Suprapubic skin (tissue), 4 donors: ENCODE results near the gene DUOXA1. TPM values are rescaled to one million over a fixed set of nuclear protein-coding genes. Genes with fewer than 3 reads are reported as not detected.
A peak's percentile ranks its signal among the peaks of the same experiment; 100 is the strongest.

Experiments used
- DNase-seq, 2 donors: peaks; one replicate each; pipeline ENCODE4 v3.0.0-alpha.2; 2019; ENCODE audit warnings: low spot score in 2 of 2
- H3K27ac ChIP-seq: fragments of 200-600 bp; sonication (generic); one replicate; pipeline ENCODE4 v1.5.1; 2019
- H3K27me3 ChIP-seq: fragments of 200-600 bp; sonication (generic); one replicate; pipeline ENCODE4 v1.5.1; 2019
- H3K36me3 ChIP-seq: fragments of 200-600 bp; sonication (generic); one replicate; pipeline ENCODE4 v1.5.1; 2019
- H3K4me1 ChIP-seq: fragments of 200-600 bp; sonication (generic); one replicate; pipeline ENCODE4 v1.5.1; 2019
- H3K4me3 ChIP-seq: fragments of 200-600 bp; sonication (generic); one replicate; pipeline ENCODE4 v1.5.1; 2019; ENCODE audit warnings: mild to moderate bottlenecking
- H3K9me3 ChIP-seq: fragments of 200-600 bp; sonication (generic); one replicate; pipeline ENCODE4 v1.5.1; 2019
- EP300 ChIP-seq: sonication (generic); formaldehyde crosslinking; IDR thresholded peaks from one replicate; pipeline ENCODE4 v1.6.1; 2017; ENCODE audit warnings: antibody characterized with exemption
- POLR2A ChIP-seq, 2 donors: fragments of 450-650 bp; IDR thresholded peaks; one replicate each; pipeline ENCODE4 v1.6.1; 2017; ENCODE audit warnings: antibody characterized with exemption in 2 of 2, mild to moderate bottlenecking in 2 of 2, moderate library complexity in 2 of 2
- POLR2AphosphoS5 ChIP-seq, 3 donors: sonication (generic); formaldehyde crosslinking; IDR thresholded peaks; one replicate each; pipeline ENCODE4 v1.6.1; 2017; ENCODE audit warnings: antibody characterized with exemption in 3 of 3
- WGBS: methylation state at CpG from one replicate; pipeline ENCODE4 v1.1.5; 2018; 5-methylcytosine and 5-hydroxymethylcytosine counted together
- total RNA-seq, 4 donors: library from RNA; depleted of rRNA; stranded (reverse); fragments of >200 nt; gene quantifications; one replicate each; pipeline ENCODE4 v1.1.0, GENCODE V29; 2016
- TF ChIP-seq, protein P1 (sequence below), 2 donors: fragments of 200-600 bp in 1 of 2; fragments of 450-650 bp in 1 of 2; sonication (generic) in 1 of 2; IDR thresholded peaks; one replicate each; pipeline ENCODE4 v1.5.1; 2016 to 2019; ENCODE audit warnings: antibody characterized with exemption in 2 of 2, mild to moderate bottlenecking in 1 of 2, moderate library complexity in 1 of 2

DUOXA1 gene
- total RNA-seq, 4 donors from 2014 or later, result 65.6 to 178 (median 89.6) TPM

DNA sequence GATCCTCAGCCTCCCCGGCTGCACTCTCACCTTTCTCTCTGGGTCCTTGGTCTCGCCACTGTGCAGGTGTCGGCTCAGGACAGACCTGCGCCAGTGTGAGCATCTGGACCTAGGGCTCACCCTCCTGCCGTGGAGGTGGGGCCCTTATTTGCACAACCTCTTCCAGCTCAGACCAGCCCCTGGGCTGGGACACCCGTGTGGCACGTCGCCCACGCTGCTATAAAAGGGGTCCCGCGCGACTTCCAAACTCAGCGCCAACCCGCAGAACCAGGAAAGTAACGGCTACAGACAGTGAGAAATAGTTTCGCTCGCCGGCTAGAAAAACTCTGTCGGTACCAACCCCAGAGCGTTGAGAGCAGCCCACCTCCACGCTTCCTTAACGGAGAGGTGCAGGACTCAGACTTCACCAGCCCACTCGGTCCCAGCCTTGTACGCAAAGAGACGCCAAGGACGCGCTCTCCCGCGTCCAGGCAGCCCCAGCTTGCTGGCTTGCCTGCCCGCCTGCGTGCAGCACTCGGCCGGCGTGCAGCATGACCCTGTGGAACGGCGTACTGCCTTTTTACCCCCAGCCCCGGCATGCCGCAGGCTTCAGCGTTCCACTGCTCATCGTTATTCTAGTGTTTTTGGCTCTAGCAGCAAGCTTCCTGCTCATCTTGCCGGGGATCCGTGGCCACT lies 15.5 kb downstream of the DUOXA1 start, which contains the start of the genes DUOX2 and DUOXA2:
TSS of gene DUOX2 (minus strand) at position 97 of the 675 bp plus-strand sequence. CDS start 761 bp downstream, outside the sequence.
TSS of gene DUOXA2 (plus strand) at position 251 of the 675 bp plus-strand sequence. CDS start at position 531, 280 bp downstream.
- peak within 1 kb of the TSS; percentile 30 for H3K4me3 ChIP-seq
- no peak within 1 kb of the TSS for H3K27ac ChIP-seq
- H3K4me1 ChIP-seq, result peaks cover 52% of the 10 kb centered on the region
- H3K9me3 ChIP-seq, result no peaks in the 10 kb centered on the region
- DNase-seq, result no peak
- no peaks in the 10 kb centered on the region for H3K36me3 ChIP-seq
- TF ChIP-seq, protein P1, sequence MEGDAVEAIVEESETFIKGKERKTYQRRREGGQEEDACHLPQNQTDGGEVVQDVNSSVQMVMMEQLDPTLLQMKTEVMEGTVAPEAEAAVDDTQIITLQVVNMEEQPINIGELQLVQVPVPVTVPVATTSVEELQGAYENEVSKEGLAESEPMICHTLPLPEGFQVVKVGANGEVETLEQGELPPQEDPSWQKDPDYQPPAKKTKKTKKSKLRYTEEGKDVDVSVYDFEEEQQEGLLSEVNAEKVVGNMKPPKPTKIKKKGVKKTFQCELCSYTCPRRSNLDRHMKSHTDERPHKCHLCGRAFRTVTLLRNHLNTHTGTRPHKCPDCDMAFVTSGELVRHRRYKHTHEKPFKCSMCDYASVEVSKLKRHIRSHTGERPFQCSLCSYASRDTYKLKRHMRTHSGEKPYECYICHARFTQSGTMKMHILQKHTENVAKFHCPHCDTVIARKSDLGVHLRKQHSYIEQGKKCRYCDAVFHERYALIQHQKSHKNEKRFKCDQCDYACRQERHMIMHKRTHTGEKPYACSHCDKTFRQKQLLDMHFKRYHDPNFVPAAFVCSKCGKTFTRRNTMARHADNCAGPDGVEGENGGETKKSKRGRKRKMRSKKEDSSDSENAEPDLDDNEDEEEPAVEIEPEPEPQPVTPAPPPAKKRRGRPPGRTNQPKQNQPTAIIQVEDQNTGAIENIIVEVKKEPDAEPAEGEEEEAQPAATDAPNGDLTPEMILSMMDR (IDR thresholded peaks at IDR 0.05), result no peak
- TF ChIP-seq POLR2A (IDR thresholded peaks at IDR 0.05), result no peak
- TF ChIP-seq EP300, result no peak
- no peak for TF ChIP-seq POLR2AphosphoS5 (IDR thresholded peaks at IDR 0.05)
- WGBS, result 2% methylated on average over 31 of the region's 42 CpGs
- H3K27me3 ChIP-seq, result peaks cover 83% of the 10 kb centered on the region

DNA sequence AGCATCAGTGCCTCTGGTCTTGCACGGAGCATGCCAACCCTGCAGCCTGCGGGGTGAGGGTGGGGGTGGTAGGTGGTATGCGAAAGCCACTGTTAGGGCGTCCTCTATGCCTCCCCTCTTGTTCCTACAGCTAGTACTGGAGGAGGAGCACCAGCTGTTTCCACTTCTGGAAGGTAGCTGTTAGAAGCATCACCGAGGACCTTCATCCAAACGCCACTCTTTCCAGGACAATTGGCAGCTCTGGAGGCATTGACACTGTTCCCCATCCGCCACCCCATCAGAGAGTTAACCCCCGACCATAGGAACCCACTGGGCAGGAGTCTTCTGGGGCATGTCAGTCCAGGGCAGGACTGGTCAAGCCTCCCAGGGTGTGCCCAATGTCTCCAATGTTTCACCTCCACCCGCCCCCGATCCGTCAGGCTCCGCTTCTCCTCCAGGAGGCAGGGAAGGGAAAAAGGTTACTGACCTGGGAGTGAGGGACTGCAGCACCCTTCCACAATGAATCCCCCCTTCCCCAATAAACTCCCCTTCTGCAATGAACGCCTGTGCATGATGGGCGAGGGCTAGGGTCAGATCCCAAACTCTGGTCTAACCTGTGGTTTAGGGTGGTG lies 16.2 kb downstream of the DUOXA1 start:
- no peak overlapping the region for H3K4me3 ChIP-seq
- DNase-seq, result no peak
- peaks cover 90% of the 10 kb centered on the region for H3K27me3 ChIP-seq

DNA sequence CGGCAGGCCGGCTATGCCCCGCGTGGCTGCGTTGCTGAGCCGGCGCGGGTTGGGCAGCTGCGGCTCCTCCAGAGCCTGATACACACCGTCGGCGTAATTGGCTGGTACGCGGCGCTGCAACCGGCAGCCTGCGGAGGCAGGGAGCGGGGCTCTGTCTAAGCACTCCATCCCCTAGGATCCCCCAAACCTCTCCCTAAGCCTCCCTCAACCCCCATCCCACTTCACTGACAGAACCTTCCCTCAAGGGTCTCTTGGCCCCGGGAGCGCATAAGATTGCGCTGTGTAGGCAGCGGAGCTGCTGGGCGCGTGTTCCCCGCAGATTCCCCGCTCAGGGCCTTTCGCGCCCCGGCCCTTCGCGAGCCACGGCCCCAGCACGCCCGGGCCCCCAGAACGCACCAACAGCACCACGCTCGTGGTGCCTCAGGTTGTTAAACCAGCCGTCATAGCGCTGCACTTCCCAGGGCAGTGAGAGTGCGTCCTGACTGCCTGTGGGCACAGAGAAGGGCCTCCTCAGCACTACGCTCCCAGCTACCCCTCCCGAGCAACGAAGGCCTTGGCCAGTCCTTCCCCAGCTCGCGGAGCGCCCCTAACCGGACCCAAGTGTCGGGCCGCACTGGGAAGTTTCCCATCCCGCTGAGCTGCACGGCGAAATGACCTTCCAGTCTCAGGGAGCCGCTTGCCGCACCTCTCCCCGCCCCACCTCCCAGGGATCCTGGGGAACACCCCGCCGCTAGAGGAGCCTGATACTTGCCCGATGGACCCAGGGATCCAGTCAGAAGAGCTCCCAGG lies 16.9 kb downstream of the DUOXA1 start:
- H3K9me3 ChIP-seq, result no peaks in the 10 kb centered on the region
- H3K27me3 ChIP-seq, result peaks cover 90% of the 10 kb centered on the region
- no peak for DNase-seq
- H3K4me1 ChIP-seq, result peaks cover 49% of the 10 kb centered on the region
- TF ChIP-seq POLR2A (IDR thresholded peaks at IDR 0.05), result no peak
- H3K27ac ChIP-seq, result no peak overlapping the region
- 0% methylated on average over 25 of the region's 58 CpGs for WGBS
- no peaks in the 10 kb centered on the region for H3K36me3 ChIP-seq
- H3K4me3 ChIP-seq, result peak overlapping the region; percentile 30

More for the DNA sequence above, 16.2 kb downstream of the DUOXA1 start:
- no peak overlapping the region for H3K27ac ChIP-seq
- H3K4me1 ChIP-seq, result peaks cover 52% of the 10 kb centered on the region
- 9% methylated on average over 10 of the region's 14 CpGs for WGBS
- TF ChIP-seq POLR2AphosphoS5 (IDR thresholded peaks at IDR 0.05) (no peak), EP300 (no peak), POLR2A (IDR thresholded peaks at IDR 0.05) (no peak)
- TF ChIP-seq, protein P1 (IDR thresholded peaks at IDR 0.05), result no peak
- no peaks in the 10 kb centered on the region for H3K9me3 ChIP-seq
- no peaks in the 10 kb centered on the region for H3K36me3 ChIP-seq

DNA sequence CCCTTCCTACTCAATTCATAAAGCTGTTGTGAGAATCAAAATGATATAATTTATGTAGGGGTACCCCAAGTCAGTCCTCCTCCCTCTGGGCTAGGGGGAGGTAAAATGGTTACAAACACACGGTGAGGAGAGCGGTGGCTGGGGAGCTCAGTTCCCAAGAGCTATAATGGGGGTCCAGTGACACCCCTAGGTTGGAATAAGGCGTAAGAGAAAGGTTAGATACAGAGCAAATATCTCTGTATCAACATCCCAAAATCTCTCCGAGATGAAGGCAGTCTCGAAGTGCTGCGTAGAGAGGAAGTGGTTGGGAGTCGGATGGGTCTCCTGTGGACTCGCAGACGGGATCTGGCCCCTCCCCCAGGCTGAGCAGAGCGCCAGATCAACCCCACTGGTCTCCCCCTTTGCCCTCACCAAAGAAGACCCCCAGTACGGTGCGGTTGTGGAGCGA lies 17.5 kb downstream of the DUOXA1 start:
- TF ChIP-seq, protein P1 (IDR thresholded peaks at IDR 0.05), result no peak
- TF ChIP-seq POLR2AphosphoS5 (IDR thresholded peaks at IDR 0.05), result no peak
- TF ChIP-seq EP300, result no peak
- no peak for TF ChIP-seq POLR2A (IDR thresholded peaks at IDR 0.05)
- H3K9me3 ChIP-seq, result no peaks in the 10 kb centered on the region
- WGBS, result 5% methylated on average over 10 of the region's 13 CpGs
- no peak for DNase-seq
- H3K27ac ChIP-seq, result no peak overlapping the region
- peaks cover 84% of the 10 kb centered on the region for H3K27me3 ChIP-seq
- H3K4me1 ChIP-seq, result peaks cover 43% of the 10 kb centered on the region
- H3K4me3 ChIP-seq, result peak overlapping the region; percentile 30
- H3K36me3 ChIP-seq, result no peaks in the 10 kb centered on the region

DNA sequence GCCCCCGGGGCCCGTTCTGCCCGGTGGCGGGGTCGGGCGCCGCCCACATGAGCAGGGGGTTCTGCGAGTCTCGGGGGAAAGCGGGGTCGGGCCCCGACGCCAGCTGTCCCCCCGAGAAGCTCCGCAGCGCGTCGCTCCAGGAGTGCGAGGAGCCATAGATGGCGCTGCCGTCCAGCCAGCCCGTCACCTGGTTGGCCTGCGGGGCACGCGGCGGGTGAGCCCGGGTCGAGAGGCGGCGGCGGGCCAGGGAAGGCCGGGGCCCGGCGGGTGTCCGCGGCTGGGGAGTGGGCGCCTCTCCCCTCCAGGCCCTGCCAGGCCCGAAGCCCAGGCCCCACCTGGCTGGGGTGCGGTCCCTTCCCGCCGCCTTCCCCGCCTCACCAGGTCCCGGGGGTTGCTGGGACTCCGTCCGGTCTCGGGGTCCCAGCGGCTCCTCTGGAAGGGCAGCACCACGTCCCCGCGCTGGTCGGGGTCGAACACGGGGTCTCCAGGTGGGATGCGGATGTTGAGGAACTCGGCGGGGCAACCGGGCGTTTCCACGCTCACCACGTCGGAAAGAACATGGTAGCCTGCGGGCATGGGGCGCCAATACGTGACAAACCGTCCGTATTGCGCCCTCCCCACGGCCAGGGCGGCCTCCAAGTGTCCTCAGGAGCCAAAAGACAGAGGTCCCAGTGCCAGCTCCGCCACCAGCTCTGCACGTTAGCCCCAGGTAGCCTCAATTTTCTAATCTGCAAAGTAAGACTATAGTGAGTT lies 18.1 kb downstream of the DUOXA1 start:
- Histone ChIP-seq H3K4me3 (peak overlapping the region; percentile 14), H3K27me3 (peaks cover 81% of the 10 kb centered on the region)
- WGBS, result 6% methylated on average over 26 of the region's 71 CpGs

More for the DNA sequence above, 18.1 kb downstream of the DUOXA1 start:
- DNase-seq, result no peak
- Histone ChIP-seq H3K9me3 (no peaks in the 10 kb centered on the region), H3K4me1 (peaks cover 37% of the 10 kb centered on the region), H3K27ac (no peak overlapping the region), H3K36me3 (no peaks in the 10 kb centered on the region)
- TF ChIP-seq POLR2A (IDR thresholded peaks at IDR 0.05) (no peak), POLR2AphosphoS5 (IDR thresholded peaks at IDR 0.05) (no peak), EP300 (no peak)
- TF ChIP-seq, protein P1 (IDR thresholded peaks at IDR 0.05), result no peak
